Muscle of back (tissue), 11 donors: ENCODE results near the gene DGKD. TPM values are rescaled to one million over a fixed set of nuclear protein-coding genes. Genes with fewer than 3 reads are reported as not detected.

Experiments
- DNase-seq, 3 donors: peaks; one replicate each; pipeline versions ENCODE4 v3.0.0 to v3.0.0-alpha.2; 2013
- polyA plus RNA-seq, 10 donors: library from polyadenylated mRNA; unstranded; fragments of 120-200 nt; gene quantifications; one replicate each; pipeline ENCODE4 v1.2.1, GENCODE V29; 2013; ENCODE audit not compliant: insufficient read length in 10 of 10

The DGKD gene
- polyA plus RNA-seq, 10 donors = 19.5 to 35.6 (median 22.8) TPM

GRCh38 chr2:233495503-233496496 lies 141.5 kb downstream of the DGKD start:
- DNase-seq = no peak

DNA sequence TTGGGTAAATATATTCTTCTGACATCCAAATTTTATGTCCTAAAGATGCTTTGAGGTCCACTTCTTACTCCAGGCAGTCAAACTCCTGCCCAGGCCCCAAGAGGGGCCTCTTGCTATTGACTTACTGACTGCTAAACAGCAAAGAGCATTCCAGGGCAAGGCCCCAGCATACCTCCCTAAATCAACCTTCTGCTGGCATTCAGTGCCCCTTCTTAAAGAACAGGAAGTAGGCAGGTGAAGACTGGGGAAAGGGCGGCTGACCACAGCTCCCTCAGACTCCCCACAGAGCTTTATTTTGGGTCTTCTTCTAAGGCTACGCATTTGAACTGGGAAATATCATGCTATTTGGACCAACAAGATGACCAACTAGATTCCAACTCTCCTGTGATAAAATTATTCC lies 143.4 kb downstream of the DGKD start:
- DNase-seq = no peak

DNA sequence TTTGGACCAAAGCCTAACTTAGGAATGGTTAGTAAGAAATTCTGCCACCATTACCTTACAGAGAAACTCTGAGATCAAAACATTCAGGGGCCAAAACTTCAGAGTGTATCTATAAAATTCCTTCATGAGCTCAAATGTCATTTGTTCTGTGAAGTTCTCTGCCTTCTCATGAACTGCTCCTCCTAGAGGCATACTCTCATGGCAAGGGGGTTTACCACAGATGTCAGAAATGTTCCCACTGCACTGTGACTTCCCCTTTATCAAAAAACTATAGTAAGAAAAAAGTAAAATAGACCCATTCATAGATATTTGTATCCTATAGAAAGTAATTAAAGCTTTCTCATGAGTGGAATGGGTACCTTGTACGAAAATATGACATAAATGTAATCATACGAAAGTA lies 143.8 kb downstream of the DGKD start:
- no peak for DNase-seq

GRCh38 chr2:233499928-233500327 lies 145.6 kb downstream of the DGKD start:
- no peak for DNase-seq

- peak in 1 of 3 donors; percentile 29 for DNase-seq
These were observed 147.1 kb downstream of the DGKD start for GRCh38 chr2:233501198-233502076.

GRCh38 chr2:233503481-233503880 lies 149.2 kb downstream of the DGKD start:
- no peak for DNase-seq

- no peak for DNase-seq
These were observed 149.8 kb downstream of the DGKD start for GRCh38 chr2:233503947-233504637.

GRCh38 chr2:233513953-233514655 lies 159.8 kb downstream of the DGKD start:
- no peak for DNase-seq

GRCh38 chr2:233519787-233520611 lies 165.7 kb downstream of the DGKD start:
- no peak for DNase-seq

Other genes with a start within 250 kb of the DGKD start
- gene ATG16L1, start 102.8 kb upstream of the DGKD start, polyA plus RNA-seq = 10 to 100 TPM; 13.8 to 19.5 (median 16.5) TPM
- under 1 TPM; 0.04 to 0.20 (median 0.13) TPM for gene SAG, start 46.7 kb upstream of the DGKD start, polyA plus RNA-seq
- 10 to 100 TPM; 17.3 to 39.0 (median 22.3) TPM for gene USP40, start 212.3 kb downstream of the DGKD start, polyA plus RNA-seq